Uterus (tissue), 2 donors: Measurements from ENCODE around the gene GJB4.
"Not testable (repeated sequence)": the region's sequence is repeated elsewhere in the genome, so short reads cannot be mapped to it uniquely, and the experiment has no call there.

ENCODE experiments used
- POLR2A ChIP-seq, 2 donors: fragments of 450-650 bp; IDR thresholded peaks; one replicate each; pipeline ENCODE4 v1.6.1; 2016; ENCODE audit warnings: antibody characterized with exemption in 2 of 2, mild to moderate bottlenecking in 1 of 2, moderate library complexity in 1 of 2
- TF ChIP-seq, protein P1 (sequence below), 4 experiments: fragments of 200-600 bp in 2 of 4; fragments of 450-650 bp in 2 of 4; sonication (generic) in 2 of 4; IDR thresholded peaks; one replicate each; pipeline ENCODE4 v1.5.1; 2016 to 2019; ENCODE audit warnings: antibody characterized with exemption in 4 of 4, mild to moderate bottlenecking in 2 of 4, moderate library complexity in 1 of 4

DNA sequence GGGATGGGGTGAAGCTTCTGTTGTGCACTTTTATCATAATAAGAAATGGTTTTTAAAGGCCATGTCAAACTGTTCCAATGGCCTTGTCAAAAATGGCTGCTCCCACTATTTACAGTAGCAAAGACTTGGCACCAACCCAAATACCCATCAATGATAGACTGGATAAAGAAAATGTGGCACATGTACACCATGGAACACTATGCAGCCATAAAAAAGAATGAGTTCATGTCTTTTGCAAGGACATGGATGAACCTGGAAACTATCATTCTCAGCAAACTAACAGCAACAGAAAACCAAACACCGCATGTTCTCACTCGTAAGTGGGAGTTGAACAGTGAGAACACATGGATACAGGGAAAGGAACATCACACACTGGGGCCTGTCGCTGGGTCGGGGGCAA is 13.6 kb downstream of the GJB4 start:
- TF ChIP-seq, protein P1, sequence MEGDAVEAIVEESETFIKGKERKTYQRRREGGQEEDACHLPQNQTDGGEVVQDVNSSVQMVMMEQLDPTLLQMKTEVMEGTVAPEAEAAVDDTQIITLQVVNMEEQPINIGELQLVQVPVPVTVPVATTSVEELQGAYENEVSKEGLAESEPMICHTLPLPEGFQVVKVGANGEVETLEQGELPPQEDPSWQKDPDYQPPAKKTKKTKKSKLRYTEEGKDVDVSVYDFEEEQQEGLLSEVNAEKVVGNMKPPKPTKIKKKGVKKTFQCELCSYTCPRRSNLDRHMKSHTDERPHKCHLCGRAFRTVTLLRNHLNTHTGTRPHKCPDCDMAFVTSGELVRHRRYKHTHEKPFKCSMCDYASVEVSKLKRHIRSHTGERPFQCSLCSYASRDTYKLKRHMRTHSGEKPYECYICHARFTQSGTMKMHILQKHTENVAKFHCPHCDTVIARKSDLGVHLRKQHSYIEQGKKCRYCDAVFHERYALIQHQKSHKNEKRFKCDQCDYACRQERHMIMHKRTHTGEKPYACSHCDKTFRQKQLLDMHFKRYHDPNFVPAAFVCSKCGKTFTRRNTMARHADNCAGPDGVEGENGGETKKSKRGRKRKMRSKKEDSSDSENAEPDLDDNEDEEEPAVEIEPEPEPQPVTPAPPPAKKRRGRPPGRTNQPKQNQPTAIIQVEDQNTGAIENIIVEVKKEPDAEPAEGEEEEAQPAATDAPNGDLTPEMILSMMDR (IDR thresholded peaks at IDR 0.05) = not testable (repeated sequence)
- not testable (repeated sequence) for TF ChIP-seq POLR2A (IDR thresholded peaks at IDR 0.05)
